T-cell (primary cell): ENCODE measurements around the gene ARV1. TPM values are rescaled to one million over a fixed set of nuclear protein-coding genes. Genes with fewer than 3 reads are reported as not detected.

Source experiments
- ATAC-seq, 4 experiments: fragments of 200-7000 bp in 3 of 4; fragments of 150-1000 bp in 1 of 4; cut with Tn5 transposase; replicated peaks in 1 of 4; 1 replicate in 3 of 4; 2 replicates in 1 of 4; pipeline ENCODE4 v1.10.0; 2021; ENCODE audit warnings: moderate library complexity in 3 of 4, mild to moderate bottlenecking in 2 of 4, moderate number of reproducible peaks in 1 of 4
- CTCF ChIA-PET, 2 donors: fragments of 300-600 bp; sonication (Branson Sonifier 250); formaldehyde crosslinking; loops; one replicate each; lab custom pipeline; 2022; ENCODE audit warnings: antibody characterized with exemption in 2 of 2; lab: Charles Lee
- POLR2A ChIA-PET, 2 donors: fragments of 300-600 bp; sonication (Branson Sonifier 250); formaldehyde crosslinking; loops; one replicate each; lab custom pipeline; 2022; ENCODE audit warnings: antibody characterized with exemption in 2 of 2; lab: Charles Lee
- DNase-seq, 35 experiments: peaks; one replicate each; pipeline versions ENCODE4 v3.0.0 to v3.0.0-alpha.2; 2013 to 2023
- H3K27ac ChIP-seq: one replicate; pipeline ENCODE4 v1.5.1; 2013; ENCODE audit warnings: low read length
- H3K27me3 ChIP-seq, 2 experiments: replicated peaks in 1 of 2; 1 replicate in 1 of 2; 2 replicates in 1 of 2; pipeline versions ENCODE4 v1.6.1 to v1.7.0; 2013; ENCODE audit warnings: low read length in 1 of 2, mixed read lengths in 1 of 2; ENCODE audit not compliant: control insufficient read depth in 2 of 2, insufficient read depth in 2 of 2; ENCODE audit errors: extremely low read depth in 1 of 2
- H3K36me3 ChIP-seq, 2 donors: 1 replicate in 1 of 2; 2 replicates in 1 of 2; pipeline versions ENCODE4 v1.6.1 to v1.7.0; 2013; ENCODE audit warnings: low read length in 1 of 2; ENCODE audit not compliant: control insufficient read depth in 2 of 2, insufficient read depth in 1 of 2; ENCODE audit errors: extremely low read depth in 1 of 2
- H3K4me1 ChIP-seq, 2 experiments: 1 replicate in 1 of 2; 2 replicates in 1 of 2; pipeline versions ENCODE4 v1.6.1 to v1.7.0; 2013; ENCODE audit warnings: low read length in 2 of 2, mixed read lengths in 1 of 2; ENCODE audit not compliant: insufficient read depth in 2 of 2, control insufficient read depth in 1 of 2; ENCODE audit errors: extremely low read depth in 1 of 2
- H3K4me3 ChIP-seq, 2 donors: 1 replicate in 1 of 2; 2 replicates in 1 of 2; pipeline versions ENCODE4 v1.5.1 to v1.7.0; 2013; ENCODE audit warnings: mild to moderate bottlenecking in 2 of 2, low read length in 1 of 2, moderate library complexity in 1 of 2; ENCODE audit not compliant: control insufficient read depth in 1 of 2; ENCODE audit errors: extremely low read depth in 1 of 2
- H3K9me3 ChIP-seq: 2 replicates; pipeline ENCODE4 v1.7.0; 2013
- H3K27ac Mint-ChIP-seq, 2 donors: one replicate each; pipeline ENCODE4 v1.8.0; 2020 to 2021; ENCODE audit warnings: mild to moderate bottlenecking in 2 of 2, mixed read lengths in 2 of 2
- H3K27me3 Mint-ChIP-seq, 2 donors: one replicate each; pipeline ENCODE4 v1.8.0; 2021 to 2022; ENCODE audit warnings: mixed read lengths in 2 of 2
- H3K36me3 Mint-ChIP-seq: one replicate; pipeline ENCODE4 v1.8.0; 2021; ENCODE audit warnings: mixed read lengths
- H3K4me1 Mint-ChIP-seq, 3 donors: one replicate each; pipeline ENCODE4 v1.8.0; 2020 to 2022; ENCODE audit warnings: mixed read lengths in 3 of 3, mild to moderate bottlenecking in 1 of 3
- H3K4me3 Mint-ChIP-seq, 3 donors: one replicate each; pipeline ENCODE4 v1.8.0; 2020 to 2022; ENCODE audit warnings: mild to moderate bottlenecking in 3 of 3, mixed read lengths in 3 of 3, moderate library complexity in 3 of 3
- H3K9me3 Mint-ChIP-seq, 3 donors: one replicate each; pipeline ENCODE4 v1.8.0; 2020 to 2022; ENCODE audit warnings: mixed read lengths in 3 of 3
- WGBS: methylation state at CpG from one replicate; pipeline ENCODE4 v1.1.5; 2013; ENCODE audit warnings: missing lambda C conversion rate; ENCODE audit not compliant: insufficient coverage; 5-methylcytosine and 5-hydroxymethylcytosine counted together
- total RNA-seq, 35 experiments: library from RNA in 6 of 35; stranded (reverse) in 6 of 35; fragments of 120-200 nt in 1 of 35; gene quantifications; one replicate each; pipeline versions ENCODE4 v1.2.1 to v1.2.4 and lab custom pipeline; 2013 to 2026

ARV1 gene
- total RNA-seq (10 to 100 TPM in 3 of 5 donors, 1 to 10 TPM in 2; 6.7 to 13.2 (median 10.0) TPM), total RNA-seq (lab: John Stamatoyannopoulos, UW) (3.1 to 19.1 (median 8.1) reads per million in 29 experiments)
- total RNA-seq (2013) = 14.6 TPM

- Mint-ChIP-seq H3K27me3 (no peaks in the 10 kb centered on the region), H3K27ac (peak within 1 kb of the TSS; percentile 95 to 98), H3K4me3 (peak within 1 kb of the TSS in 2 of 3 donors; percentile 95 to 97), H3K9me3 (no peaks in the 10 kb centered on the region), H3K4me1 (peaks cover 38 to 39% (median 39%) of the 10 kb centered on the region in 3 donors), H3K36me3 (peaks cover 9% of the 10 kb centered on the region)
- WGBS = under 1% methylated on average over 74 of the region's 79 CpGs
- Histone ChIP-seq H3K4me3 (peak within 1 kb of the TSS; percentile 73 to 77), H3K27ac (peak within 1 kb of the TSS; percentile 66), H3K4me1 (peaks cover 44 to 48% of the 10 kb centered on the region in 2 experiments), H3K27me3 (no peaks in the 10 kb centered on the region), H3K36me3 (peaks cover 0 to 14% of the 10 kb centered on the region in 2 donors), H3K9me3 (no peaks in the 10 kb centered on the region)
- POLR2A ChIA-PET = no interaction called here
- CTCF ChIA-PET = interaction anchor here in 1 of 2 donors (0.8 to 1.2 kb wide), 5 partner anchors 27 to 336 kb away, joined by 3 to 4 read pairs (median 3); no protein-coding TSS in a partner anchor
- DNase-seq = peak; percentile 81 to 96 (median 91)
- peak; percentile 91 to 99 (median 98) for ATAC-seq
Observed at GRCh38 chr1:230978491-230979388, at the start of gene ARV1, which contains the start of gene TTC13. TSS of gene ARV1 (plus strand) at chr1:230979094. CDS start at chr1:230979106, 12 bp downstream. TSS of gene TTC13 (minus strand) at chr1:230978861. CDS start at chr1:230978830, 31 bp downstream.

GRCh38 chr1:230930986-230931385, 47.9 kb upstream of the ARV1 start:
- Histone ChIP-seq H3K4me3 (no peak overlapping the region), H3K27me3 (no peaks in the 10 kb centered on the region), H3K36me3 (peaks cover 8 to 80% of the 10 kb centered on the region in 2 donors), H3K9me3 (no peaks in the 10 kb centered on the region), H3K27ac (no peak overlapping the region), H3K4me1 (no peaks in the 10 kb centered on the region)
- peaks cover 41% of the 10 kb centered on the region for H3K36me3 Mint-ChIP-seq
- POLR2A ChIA-PET = interaction anchor here in 1 of 2 donors (1.1 kb wide), 1 partner anchor 292 kb away, joined by 3 read pairs; no protein-coding TSS in a partner anchor
- DNase-seq = no peak
- no peak overlapping the region for H3K4me3 Mint-ChIP-seq
- H3K27ac Mint-ChIP-seq = peak overlapping the region in 1 of 2 donors; percentile 11
- 53% methylated on average over 2 of the region's 3 CpGs for WGBS
- CTCF ChIA-PET = interaction anchor here in 1 of 2 donors (0.5 kb wide), 1 partner anchor 1665 kb away, joined by 3 read pairs; no protein-coding TSS in a partner anchor
- no peaks in the 10 kb centered on the region for H3K9me3 Mint-ChIP-seq
- H3K27me3 Mint-ChIP-seq = no peaks in the 10 kb centered on the region
- peaks cover 0 to 4% (median 2%) of the 10 kb centered on the region in 3 donors for H3K4me1 Mint-ChIP-seq
- ATAC-seq = no peak

GRCh38 chr1:230935852-230936251, 43.0 kb upstream of the ARV1 start:
- Histone ChIP-seq H3K27ac (no peak overlapping the region), H3K4me1 (no peaks in the 10 kb centered on the region), H3K36me3 (peaks cover 5 to 68% of the 10 kb centered on the region in 2 donors), H3K4me3 (no peak overlapping the region), H3K9me3 (no peaks in the 10 kb centered on the region), H3K27me3 (no peaks in the 10 kb centered on the region)
- Mint-ChIP-seq H3K9me3 (no peaks in the 10 kb centered on the region), H3K4me3 (no peak overlapping the region), H3K36me3 (peaks cover 45% of the 10 kb centered on the region), H3K27ac (peak overlapping the region; percentile 12 to 67), H3K27me3 (no peaks in the 10 kb centered on the region), H3K4me1 (peaks cover 0 to 9% (median 5%) of the 10 kb centered on the region in 3 donors)
- POLR2A ChIA-PET = no interaction called here
- CTCF ChIA-PET = interaction anchor here in 1 of 2 donors (1.4 kb wide), 1 partner anchor 156 kb away, joined by 3 read pairs; no protein-coding TSS in a partner anchor
- DNase-seq (no peak), ATAC-seq (no peak)
- no CpG with 5 or more reads among the region's 6 CpGs for WGBS

- no CpG with 5 or more reads among the region's 5 CpGs for WGBS
- H3K27me3 Mint-ChIP-seq = no peaks in the 10 kb centered on the region
- Histone ChIP-seq H3K4me3 (no peak overlapping the region), H3K27me3 (no peaks in the 10 kb centered on the region), H3K4me1 (no peaks in the 10 kb centered on the region), H3K27ac (no peak overlapping the region), H3K9me3 (no peaks in the 10 kb centered on the region), H3K36me3 (peaks cover 5 to 63% of the 10 kb centered on the region in 2 donors)
- POLR2A ChIA-PET = no interaction called here
- ATAC-seq = no peak
- H3K27ac Mint-ChIP-seq = peak overlapping the region in 1 of 2 donors; percentile 75
- peaks cover 0 to 9% (median 4%) of the 10 kb centered on the region in 3 donors for H3K4me1 Mint-ChIP-seq
- H3K4me3 Mint-ChIP-seq = no peak overlapping the region
- DNase-seq = no peak
- H3K9me3 Mint-ChIP-seq = no peaks in the 10 kb centered on the region
- peaks cover 45% of the 10 kb centered on the region for H3K36me3 Mint-ChIP-seq
- CTCF ChIA-PET = interaction anchor here in 1 of 2 donors (1.4 kb wide), 1 partner anchor 156 kb away, joined by 3 read pairs; no protein-coding TSS in a partner anchor
Observed at GRCh38 chr1:230936475-230936874, 42.4 kb upstream of the ARV1 start.

GRCh38 chr1:230937371-230937770, 41.5 kb upstream of the ARV1 start:
- peaks cover 5 to 55% of the 10 kb centered on the region in 2 donors for H3K36me3 ChIP-seq
- no peaks in the 10 kb centered on the region for H3K27me3 Mint-ChIP-seq
- peaks cover 43% of the 10 kb centered on the region for H3K36me3 Mint-ChIP-seq
- no peak overlapping the region for H3K27ac ChIP-seq
- WGBS = 100% methylated on average over 1 of the region's 2 CpGs
- DNase-seq (no peak), ATAC-seq (no peak)
- peak overlapping the region; percentile 3 to 75 for H3K27ac Mint-ChIP-seq
- H3K9me3 ChIP-seq = no peaks in the 10 kb centered on the region
- CTCF ChIA-PET = interaction anchor here in 1 of 2 donors (1.0 kb wide), 1 partner anchor 19 kb away, joined by 3 read pairs; no protein-coding TSS in a partner anchor
- H3K27me3 ChIP-seq = no peaks in the 10 kb centered on the region
- H3K4me3 ChIP-seq = no peak overlapping the region
- H3K4me1 ChIP-seq = no peaks in the 10 kb centered on the region
- no peak overlapping the region for H3K4me3 Mint-ChIP-seq
- peaks cover 0 to 9% (median 5%) of the 10 kb centered on the region in 3 donors for H3K4me1 Mint-ChIP-seq
- no peaks in the 10 kb centered on the region for H3K9me3 Mint-ChIP-seq
- POLR2A ChIA-PET = interaction anchor here in 1 of 2 donors (1.0 kb wide), 1 partner anchor 21 kb away, joined by 4 read pairs; no protein-coding TSS in a partner anchor

- Mint-ChIP-seq H3K4me1 (peaks cover 5 to 11% (median 5%) of the 10 kb centered on the region in 3 donors), H3K27me3 (no peaks in the 10 kb centered on the region), H3K4me3 (no peak overlapping the region), H3K9me3 (no peaks in the 10 kb centered on the region), H3K36me3 (peaks cover 43% of the 10 kb centered on the region), H3K27ac (peak overlapping the region in 1 of 2 donors; percentile 24)
- Histone ChIP-seq H3K27ac (no peak overlapping the region), H3K4me3 (no peak overlapping the region), H3K27me3 (no peaks in the 10 kb centered on the region), H3K9me3 (no peaks in the 10 kb centered on the region), H3K4me1 (no peaks in the 10 kb centered on the region), H3K36me3 (peaks cover 7 to 48% of the 10 kb centered on the region in 2 donors)
- ATAC-seq (no peak), DNase-seq (no peak)
- ChIA-PET POLR2A (no interaction called here), CTCF (interaction anchor here in 1 of 2 donors (1.1 kb wide), 1 partner anchor 256 kb away, joined by 3 read pairs; no protein-coding TSS in a partner anchor)
- WGBS = no CpG with 5 or more reads among the region's 2 CpGs
Observed at GRCh38 chr1:230938924-230939368, 39.9 kb upstream of the ARV1 start.
